Subcutaneous abdominal adipose tissue (tissue), 5 donors: ENCODE measurements around the gene LYZL4.

Source experiments
- H3K27ac ChIP-seq: one replicate; pipeline ENCODE4 v1.7.0; 2013; ENCODE audit warnings: low read depth, mild to moderate bottlenecking, inconsistent platforms, low read length, moderate library complexity
- H3K27me3 ChIP-seq, 5 donors: one replicate each; pipeline ENCODE4 v1.7.0; 2013; ENCODE audit warnings: low read length in 5 of 5, inconsistent platforms in 1 of 5; ENCODE audit not compliant: control insufficient read depth in 5 of 5, insufficient read depth in 4 of 5
- H3K36me3 ChIP-seq, 5 donors: one replicate each; pipeline ENCODE4 v1.7.0; 2013; ENCODE audit warnings: low read length in 5 of 5; ENCODE audit not compliant: control insufficient read depth in 5 of 5, insufficient read depth in 5 of 5
- H3K4me1 ChIP-seq, 5 donors: one replicate each; pipeline ENCODE4 v1.7.0; 2013; ENCODE audit warnings: low read length in 5 of 5, mild to moderate bottlenecking in 3 of 5, moderate library complexity in 1 of 5; ENCODE audit not compliant: control insufficient read depth in 5 of 5, insufficient read depth in 5 of 5
- H3K4me3 ChIP-seq, 5 donors: one replicate each; pipeline ENCODE4 v1.7.0; 2013; ENCODE audit warnings: low read length in 5 of 5, low read depth in 1 of 5
- H3K9ac ChIP-seq, 5 donors: one replicate each; pipeline ENCODE4 v1.7.0; 2013; ENCODE audit warnings: low read length in 5 of 5, mild to moderate bottlenecking in 4 of 5, moderate library complexity in 3 of 5
- H3K9me3 ChIP-seq, 5 donors: one replicate each; pipeline ENCODE4 v1.7.0; 2013; ENCODE audit warnings: low read length in 5 of 5; ENCODE audit not compliant: control insufficient read depth in 5 of 5
- donor health status: healthy.
- donor health status: healthy.
- donor health status: healthy.
- donor health status: healthy.
- donor health status: healthy.

Gene LYZL4

DNA sequence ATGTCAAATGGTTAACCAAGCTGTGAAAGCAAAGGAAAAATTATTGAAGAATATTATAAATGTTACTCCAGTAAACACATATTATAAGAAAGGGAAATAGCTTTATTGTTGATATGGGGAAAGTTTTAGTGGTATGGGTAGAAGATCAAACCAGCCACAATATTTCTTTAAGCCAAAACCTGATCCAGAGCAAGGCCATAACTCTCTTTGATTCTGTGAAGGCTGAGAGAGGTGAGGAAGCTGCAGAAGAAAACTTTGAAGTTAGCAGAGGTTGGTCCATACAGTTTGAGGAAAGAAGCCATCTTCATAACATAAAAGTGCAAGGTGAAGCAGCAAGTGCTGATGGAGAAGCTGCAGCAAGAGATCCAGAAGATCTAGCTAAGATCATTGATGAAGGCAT, 54.8 kb downstream of the LYZL4 start:
- no peak overlapping the region for H3K27ac ChIP-seq
- peaks cover 0 to 5% (median 0%) of the 10 kb centered on the region in 5 donors for H3K4me1 ChIP-seq

GRCh38 chr3:42353631-42354030, 56.8 kb downstream of the LYZL4 start:
- no peak overlapping the region for H3K27ac ChIP-seq
- no peak overlapping the region for H3K9ac ChIP-seq
- H3K27me3 ChIP-seq: peaks cover 0 to 4% (median 0%) of the 10 kb centered on the region in 5 donors
- no peak overlapping the region for H3K4me3 ChIP-seq
- peaks cover 0 to 8% (median 6%) of the 10 kb centered on the region in 5 donors for H3K9me3 ChIP-seq
- H3K4me1 ChIP-seq: peaks cover 0 to 5% (median 0%) of the 10 kb centered on the region in 5 donors
- H3K36me3 ChIP-seq: no peaks in the 10 kb centered on the region

More for the DNA sequence above, 54.8 kb downstream of the LYZL4 start:
- peaks cover 0 to 8% (median 6%) of the 10 kb centered on the region in 5 donors for H3K9me3 ChIP-seq
- no peaks in the 10 kb centered on the region for H3K36me3 ChIP-seq
- H3K27me3 ChIP-seq: peaks cover 0 to 4% (median 0%) of the 10 kb centered on the region in 5 donors
- H3K9ac ChIP-seq: no peak overlapping the region
- no peak overlapping the region for H3K4me3 ChIP-seq

DNA sequence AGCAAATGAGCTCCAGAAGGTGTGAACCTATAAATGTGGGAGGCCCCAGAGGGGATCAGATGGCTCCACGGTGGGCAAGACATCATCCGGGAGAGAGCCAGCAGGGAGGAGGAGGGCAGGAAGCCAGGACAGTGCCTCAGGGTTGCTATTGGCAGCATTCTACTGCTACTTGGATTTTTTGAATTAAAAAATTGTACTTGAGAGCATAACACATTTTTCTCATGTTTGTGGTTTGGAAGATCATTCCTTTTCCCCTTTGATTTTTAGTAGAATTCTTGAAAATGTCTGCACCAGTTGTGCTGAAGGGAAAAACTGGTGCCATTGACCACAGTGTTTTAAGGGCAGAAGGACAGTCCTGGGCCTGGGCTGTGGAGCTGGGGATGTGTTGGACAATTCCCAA, 59.2 kb downstream of the LYZL4 start:
- H3K4me1 ChIP-seq: peaks cover 0 to 5% (median 0%) of the 10 kb centered on the region in 5 donors
- H3K36me3 ChIP-seq: no peaks in the 10 kb centered on the region
- peaks cover 0 to 8% (median 6%) of the 10 kb centered on the region in 5 donors for H3K9me3 ChIP-seq
- no peak overlapping the region for H3K27ac ChIP-seq
- no peak overlapping the region for H3K9ac ChIP-seq
- no peak overlapping the region for H3K4me3 ChIP-seq
- H3K27me3 ChIP-seq: peaks cover 0 to 4% (median 0%) of the 10 kb centered on the region in 5 donors

DNA sequence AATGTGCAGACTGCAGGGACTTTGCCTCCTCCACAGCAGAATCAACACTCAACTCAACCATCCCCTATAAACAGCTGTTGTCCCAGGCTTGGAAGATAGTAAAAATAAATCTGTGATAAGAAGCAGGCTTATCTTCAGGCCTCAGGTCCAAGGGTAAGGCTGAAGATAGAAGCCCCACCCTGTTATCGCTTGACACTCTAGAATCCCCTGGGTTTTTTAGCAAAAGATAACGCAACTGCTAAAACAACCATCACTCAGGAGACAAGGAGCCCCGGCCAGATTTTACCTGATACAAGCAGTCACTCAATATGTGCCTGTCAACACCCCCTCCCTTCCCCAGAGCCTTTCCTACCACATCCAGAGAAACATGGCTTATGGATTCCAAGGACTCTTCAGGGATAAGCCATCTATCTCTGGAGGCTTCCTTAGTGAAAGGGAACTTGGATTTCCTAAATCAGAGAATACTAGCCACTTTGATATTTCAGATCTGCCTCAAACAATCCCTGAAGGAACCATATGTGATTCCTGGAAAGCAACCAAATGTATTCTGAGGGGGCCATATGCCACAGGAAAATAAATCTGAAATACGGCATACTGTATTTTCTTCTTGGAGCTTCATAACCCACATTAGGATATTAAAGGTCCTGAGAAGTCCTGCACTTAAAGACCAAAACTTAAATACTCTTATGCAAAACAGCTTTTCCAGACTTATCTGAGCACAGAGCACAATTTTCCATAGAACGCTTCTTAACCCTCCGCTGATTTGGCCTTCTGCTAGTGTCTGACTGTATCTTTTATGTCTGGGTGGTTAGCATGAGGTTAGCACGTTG, 60.4 kb downstream of the LYZL4 start:
- Histone ChIP-seq H3K27me3 (peaks cover 0 to 4% (median 0%) of the 10 kb centered on the region in 5 donors), H3K9ac (no peak overlapping the region), H3K4me3 (no peak overlapping the region), H3K9me3 (peaks cover 0 to 4% (median 0%) of the 10 kb centered on the region in 5 donors), H3K27ac (no peak overlapping the region), H3K36me3 (no peaks in the 10 kb centered on the region), H3K4me1 (peaks cover 0 to 5% (median 0%) of the 10 kb centered on the region in 5 donors)

GRCh38 chr3:42347928-42348327, 62.5 kb downstream of the LYZL4 start:
- Histone ChIP-seq H3K9ac (no peak overlapping the region), H3K9me3 (peaks cover 0 to 4% (median 0%) of the 10 kb centered on the region in 5 donors), H3K27me3 (peaks cover 0 to 4% (median 0%) of the 10 kb centered on the region in 5 donors), H3K4me1 (peaks cover 0 to 5% (median 0%) of the 10 kb centered on the region in 5 donors), H3K27ac (no peak overlapping the region), H3K36me3 (no peaks in the 10 kb centered on the region), H3K4me3 (no peak overlapping the region)
